CD4-positive, CD25-positive, alpha-beta regulatory T cell (primary cell): ENCODE data around the gene CEP170B. TPM values are rescaled to one million over a fixed set of nuclear protein-coding genes. Genes with fewer than 3 reads are reported as not detected.
"Not testable (repeated sequence)": the region's sequence is repeated elsewhere in the genome, so short reads cannot be mapped to it uniquely, and the experiment has no call there.

Source experiments
- ATAC-seq, 2 donors: fragments of 150-1000 bp; cut with Tn5 transposase; one replicate each; pipeline ENCODE4 v1.10.0; 2021; ENCODE audit warnings: low read depth in 2 of 2, moderate number of reproducible peaks in 2 of 2, moderate library complexity in 1 of 2
- DNase-seq, 3 donors: peaks; one replicate each; pipeline versions ENCODE4 v3.0.0 to v3.0.0-alpha.2; 2012 to 2022; ENCODE audit warnings: mixed read lengths in 1 of 3
- H3K27ac ChIP-seq: one replicate; pipeline ENCODE4 v1.7.0; 2013; ENCODE audit warnings: mild to moderate bottlenecking, low read length; ENCODE audit not compliant: insufficient read depth, poor library complexity, severe bottlenecking
- H3K27me3 ChIP-seq: one replicate; pipeline ENCODE4 v1.7.0; 2013; ENCODE audit warnings: low read length; ENCODE audit not compliant: control insufficient read depth, insufficient read depth
- H3K36me3 ChIP-seq: one replicate; pipeline ENCODE4 v1.7.0; 2013; ENCODE audit warnings: mild to moderate bottlenecking, low read length, moderate library complexity; ENCODE audit not compliant: control insufficient read depth, insufficient read depth
- H3K4me1 ChIP-seq: 2 replicates; pipeline ENCODE4 v1.7.0; 2013; ENCODE audit warnings: mild to moderate bottlenecking, low read length; ENCODE audit not compliant: insufficient read depth, control insufficient read depth, poor library complexity, severe bottlenecking
- H3K4me3 ChIP-seq: one replicate; pipeline ENCODE4 v1.7.0; 2013; ENCODE audit warnings: low read depth, mild to moderate bottlenecking, low read length, moderate library complexity
- H3K9me3 ChIP-seq, 2 experiments: 1 replicate in 1 of 2; 2 replicates in 1 of 2; pipeline ENCODE4 v1.7.0; 2013; ENCODE audit warnings: low read length in 2 of 2, mild to moderate bottlenecking in 1 of 2, moderate library complexity in 1 of 2; ENCODE audit not compliant: control insufficient read depth in 2 of 2
- H3K27ac Mint-ChIP-seq, 3 donors: one replicate each; pipeline ENCODE4 v1.8.0; 2020 to 2022; ENCODE audit warnings: mild to moderate bottlenecking in 3 of 3, mixed read lengths in 3 of 3, moderate library complexity in 2 of 3
- H3K27me3 Mint-ChIP-seq: one replicate; pipeline ENCODE4 v1.8.0; 2022; ENCODE audit warnings: mild to moderate bottlenecking, mixed read lengths
- H3K36me3 Mint-ChIP-seq: one replicate; pipeline ENCODE4 v1.8.0; 2020; ENCODE audit warnings: mixed read lengths
- H3K4me1 Mint-ChIP-seq, 4 donors: one replicate each; pipeline ENCODE4 v1.8.0; 2020 to 2022; ENCODE audit warnings: mixed read lengths in 4 of 4, mild to moderate bottlenecking in 1 of 4
- H3K4me3 Mint-ChIP-seq, 4 donors: one replicate each; pipeline ENCODE4 v1.8.0; 2020 to 2022; ENCODE audit warnings: mild to moderate bottlenecking in 4 of 4, mixed read lengths in 4 of 4, moderate library complexity in 3 of 4
- H3K9me3 Mint-ChIP-seq, 7 donors: one replicate each; pipeline ENCODE4 v1.8.0; 2020 to 2022; ENCODE audit warnings: mixed read lengths in 7 of 7, mild to moderate bottlenecking in 3 of 7, moderate library complexity in 2 of 7
- polyA plus RNA-seq, 4 donors: library from polyadenylated mRNA; unstranded; fragments of 300-500 nt; fragmentation: Illumina TruSeq; gene quantifications; one replicate each; pipeline ENCODE4 v1.2.3, GENCODE V29; 2021
- total RNA-seq: library from RNA; stranded (reverse); gene quantifications from one replicate; pipeline ENCODE4 v1.2.3, GENCODE V29; 2022

Gene CEP170B
- total and polyA plus RNA-seq, 5 donors from 2014 or later = 0.03 to 3.1 TPM; not detected in 3

GRCh38 chr14:104830781-104831180 is 34.3 kb upstream of the CEP170B start:
- no peak overlapping the region for H3K4me3 ChIP-seq
- no peaks in the 10 kb centered on the region for H3K36me3 Mint-ChIP-seq
- H3K27ac ChIP-seq = no peak overlapping the region
- H3K9me3 ChIP-seq = no peaks in the 10 kb centered on the region
- no peak overlapping the region for H3K4me3 Mint-ChIP-seq
- no peak for DNase-seq
- no peak for ATAC-seq
- H3K36me3 ChIP-seq = no peaks in the 10 kb centered on the region
- H3K27me3 Mint-ChIP-seq = peaks cover 19% of the 10 kb centered on the region
- no peak overlapping the region for H3K27ac Mint-ChIP-seq
- peaks cover 0 to 12% (median 6%) of the 10 kb centered on the region in 4 donors for H3K4me1 Mint-ChIP-seq
- peaks cover 16% of the 10 kb centered on the region for H3K4me1 ChIP-seq
- no peaks in the 10 kb centered on the region for H3K27me3 ChIP-seq
- no peaks in the 10 kb centered on the region for H3K9me3 Mint-ChIP-seq

GRCh38 chr14:104836171-104836935 is 28.7 kb upstream of the CEP170B start:
- not testable (repeated sequence) for H3K36me3 Mint-ChIP-seq

DNA sequence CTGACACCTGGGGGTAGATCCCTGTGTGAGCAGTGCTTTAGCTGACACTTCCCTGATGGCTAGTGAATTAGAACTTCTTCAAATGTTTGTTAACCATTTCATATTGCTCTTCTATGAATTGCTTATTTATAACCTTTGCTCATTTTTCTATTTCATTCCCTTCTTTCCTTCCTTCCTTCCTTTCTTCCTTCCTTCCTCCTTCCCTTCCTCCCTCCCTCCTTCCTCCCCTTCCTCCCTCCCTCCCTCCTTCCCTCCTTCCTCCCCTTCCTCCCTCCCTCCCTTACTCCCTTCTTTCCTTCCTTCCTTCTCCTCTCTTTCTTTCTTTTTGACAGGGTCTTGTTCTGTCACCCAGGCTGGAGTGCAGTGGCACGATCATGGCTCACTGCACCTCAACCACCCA is 23.3 kb upstream of the CEP170B start:
- Histone ChIP-seq H3K27me3 (peaks cover 22% of the 10 kb centered on the region), H3K9me3 (no peaks in the 10 kb centered on the region), H3K36me3 (no peaks in the 10 kb centered on the region), H3K4me1 (no peaks in the 10 kb centered on the region), H3K27ac (no peak overlapping the region), H3K4me3 (no peak overlapping the region)
- no peak for ATAC-seq
- DNase-seq = no peak
- H3K27me3 Mint-ChIP-seq = peaks cover 56% of the 10 kb centered on the region
- no peaks in the 10 kb centered on the region for H3K36me3 Mint-ChIP-seq
- H3K4me1 Mint-ChIP-seq = peaks cover 0 to 12% (median 0%) of the 10 kb centered on the region in 4 donors
- H3K4me3 Mint-ChIP-seq = no peak overlapping the region
- no peak overlapping the region for H3K27ac Mint-ChIP-seq
- no peaks in the 10 kb centered on the region for H3K9me3 Mint-ChIP-seq

More at GRCh38 chr14:104836171-104836935, 28.7 kb upstream of the CEP170B start:
- not testable (repeated sequence) for H3K4me3 Mint-ChIP-seq, H3K27ac Mint-ChIP-seq, ATAC-seq, H3K27ac ChIP-seq, H3K27me3 ChIP-seq, H3K36me3 ChIP-seq, H3K4me1 ChIP-seq, DNase-seq, H3K9me3 Mint-ChIP-seq, H3K9me3 ChIP-seq, H3K4me3 ChIP-seq, H3K4me1 Mint-ChIP-seq
- peaks cover 18% of the 10 kb centered on the region for H3K27me3 Mint-ChIP-seq

DNA sequence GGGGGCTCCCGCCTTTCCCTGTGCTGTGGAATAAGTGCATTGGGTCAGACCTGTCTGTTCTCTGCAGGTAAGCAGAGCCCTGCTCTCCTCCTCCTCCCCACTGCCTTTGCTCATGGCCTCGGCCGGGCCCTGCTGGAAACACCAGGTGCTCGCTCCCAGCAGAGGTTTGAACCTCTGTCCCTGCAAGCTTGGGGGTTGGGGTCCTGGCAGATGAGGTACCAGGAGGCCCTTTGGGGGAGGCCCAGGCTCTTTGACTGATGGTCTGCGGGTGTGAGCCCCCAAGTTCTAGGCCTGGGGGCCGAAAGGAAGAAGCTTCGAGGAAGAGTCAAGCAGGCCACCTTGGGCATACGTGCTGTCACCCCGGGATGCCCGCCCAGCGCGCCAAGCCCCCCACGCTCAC is 22.1 kb upstream of the CEP170B start:
- no peaks in the 10 kb centered on the region for H3K9me3 ChIP-seq
- H3K36me3 ChIP-seq = no peaks in the 10 kb centered on the region
- H3K4me3 ChIP-seq = no peak overlapping the region
- DNase-seq = no peak
- no peak overlapping the region for H3K27ac ChIP-seq
- peaks cover 22% of the 10 kb centered on the region for H3K27me3 ChIP-seq
- no peaks in the 10 kb centered on the region for H3K4me1 ChIP-seq
- peaks cover 65% of the 10 kb centered on the region for H3K27me3 Mint-ChIP-seq
- H3K4me1 Mint-ChIP-seq = peaks cover 0 to 12% (median 0%) of the 10 kb centered on the region in 4 donors
- H3K9me3 Mint-ChIP-seq = no peaks in the 10 kb centered on the region
- no peaks in the 10 kb centered on the region for H3K36me3 Mint-ChIP-seq
- ATAC-seq = no peak
- H3K27ac Mint-ChIP-seq = no peak overlapping the region
- H3K4me3 Mint-ChIP-seq = no peak overlapping the region

DNA sequence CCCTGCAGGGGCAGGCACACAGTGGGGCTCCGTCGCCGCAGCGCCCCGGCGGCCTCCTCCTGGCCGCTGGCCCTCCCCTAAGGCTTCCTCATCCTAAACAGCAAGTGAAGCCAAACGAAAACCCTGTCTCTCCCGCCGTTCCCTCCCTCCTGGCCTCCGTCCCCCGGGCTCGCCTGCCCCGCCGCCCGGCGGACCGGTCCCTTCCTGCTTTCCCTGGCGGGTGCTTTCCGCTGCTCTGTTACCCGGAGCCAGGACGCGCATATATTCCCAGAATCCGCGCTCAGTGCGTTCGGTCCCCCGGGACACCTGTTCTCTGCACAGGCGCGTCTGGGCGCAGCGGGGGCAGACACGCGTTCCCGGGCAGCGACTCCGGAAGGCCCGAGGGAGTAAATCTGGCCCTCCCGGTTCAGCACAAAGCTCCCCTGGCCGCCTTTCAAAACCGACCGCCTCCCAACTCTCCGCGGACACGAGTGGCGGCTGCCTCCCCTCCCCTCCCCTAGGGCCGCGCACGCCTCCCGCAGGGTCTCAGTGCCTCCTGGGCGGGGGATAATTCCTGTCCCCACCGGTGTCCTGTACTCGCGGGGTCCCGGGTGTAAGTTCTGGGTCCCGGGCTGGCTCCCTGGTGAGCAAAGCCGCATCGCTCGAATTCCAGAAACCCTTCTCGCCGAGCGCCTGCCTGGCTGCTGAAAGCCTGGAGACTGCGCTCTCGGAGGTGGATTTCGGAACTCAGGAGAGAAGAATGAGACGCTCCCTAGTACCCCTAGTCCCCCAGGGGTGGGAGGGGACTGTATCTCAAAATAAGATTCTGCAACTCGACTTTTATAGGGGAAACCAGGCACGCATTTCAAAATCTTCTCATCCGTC is 21.4 kb upstream of the CEP170B start:
- Histone ChIP-seq H3K36me3 (no peaks in the 10 kb centered on the region), H3K27me3 (peaks cover 22% of the 10 kb centered on the region), H3K27ac (no peak overlapping the region), H3K4me1 (no peaks in the 10 kb centered on the region), H3K9me3 (no peaks in the 10 kb centered on the region), H3K4me3 (no peak overlapping the region)
- Mint-ChIP-seq H3K27me3 (peaks cover 64% of the 10 kb centered on the region), H3K36me3 (no peaks in the 10 kb centered on the region), H3K4me1 (peaks cover 0 to 12% (median 0%) of the 10 kb centered on the region in 4 donors), H3K9me3 (no peaks in the 10 kb centered on the region), H3K27ac (no peak overlapping the region), H3K4me3 (no peak overlapping the region)
- no peak for ATAC-seq
- DNase-seq = no peak

DNA sequence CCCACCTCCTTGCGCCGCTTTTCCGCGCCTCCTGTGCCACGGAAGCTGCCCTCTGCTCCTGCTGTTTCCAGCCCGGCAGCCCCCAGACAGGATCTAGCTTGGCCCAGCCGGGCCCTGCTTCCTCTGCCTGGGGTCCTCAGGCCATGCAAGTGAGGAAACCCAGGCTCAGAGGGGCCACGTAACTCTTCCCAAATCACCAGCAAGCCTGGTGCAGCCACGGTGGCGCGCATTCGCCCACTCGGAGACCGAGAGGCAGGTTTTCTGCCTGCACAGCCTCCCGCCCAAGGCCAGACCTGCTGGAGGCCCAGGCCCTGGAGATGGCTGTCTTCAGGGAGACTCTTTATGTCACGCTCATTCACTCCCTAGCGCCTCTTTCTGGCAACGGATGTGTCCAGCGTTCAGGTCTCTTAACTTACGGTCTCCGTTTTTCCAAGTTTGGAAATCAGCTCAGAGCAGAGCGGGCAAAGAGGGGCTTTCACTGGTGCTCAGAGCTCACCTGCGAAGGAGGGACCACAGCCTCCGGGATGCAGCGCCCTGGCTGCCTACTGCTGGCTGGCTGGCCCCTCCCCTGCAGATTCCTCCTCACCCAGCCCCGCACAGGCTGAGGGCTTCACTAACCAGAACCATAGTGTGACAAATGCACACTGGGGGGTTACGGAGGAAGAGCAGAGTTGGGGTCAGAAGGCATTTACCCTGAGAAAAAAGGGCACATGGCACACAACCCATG is 20.6 kb upstream of the CEP170B start:
- H3K36me3 Mint-ChIP-seq = no peaks in the 10 kb centered on the region
- peaks cover 22% of the 10 kb centered on the region for H3K27me3 ChIP-seq

DNA sequence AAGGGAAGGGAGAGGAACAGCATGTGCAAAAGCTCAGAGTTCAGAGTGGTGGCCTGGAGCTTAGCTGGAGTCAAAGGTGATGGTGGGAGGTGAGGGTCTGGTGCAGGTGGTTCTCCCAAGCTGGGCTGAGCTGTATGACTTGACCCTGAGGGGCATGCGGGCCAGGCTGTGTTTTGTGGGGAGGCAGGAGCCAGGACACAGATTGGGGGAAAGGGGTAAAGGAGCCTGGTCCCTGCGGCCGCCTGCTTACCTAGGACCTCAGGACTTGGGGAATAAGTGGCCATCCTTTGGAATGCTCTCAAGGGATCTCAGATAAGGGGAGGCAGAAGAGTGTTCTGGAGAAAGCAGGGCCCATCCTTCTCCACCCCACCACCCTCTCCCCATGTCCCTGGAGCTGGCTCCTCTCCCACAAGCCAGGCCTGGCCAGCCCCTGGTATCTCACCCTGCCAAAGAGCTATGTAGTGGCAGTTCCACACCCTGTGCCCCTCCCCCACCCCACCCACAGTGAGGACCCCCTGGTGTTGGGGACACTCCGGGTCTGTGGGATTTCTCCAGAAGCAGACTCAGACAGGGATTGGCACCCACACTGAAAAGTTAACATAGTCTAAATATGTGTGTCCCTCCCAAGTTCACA is 19.9 kb upstream of the CEP170B start:
- Mint-ChIP-seq H3K9me3 (no peaks in the 10 kb centered on the region), H3K27ac (no peak overlapping the region), H3K36me3 (no peaks in the 10 kb centered on the region), H3K4me3 (no peak overlapping the region), H3K27me3 (peaks cover 60% of the 10 kb centered on the region), H3K4me1 (peaks cover 0 to 12% (median 0%) of the 10 kb centered on the region in 4 donors)
- no peak for ATAC-seq
- Histone ChIP-seq H3K27me3 (peaks cover 22% of the 10 kb centered on the region), H3K9me3 (no peaks in the 10 kb centered on the region), H3K4me1 (no peaks in the 10 kb centered on the region), H3K4me3 (no peak overlapping the region), H3K27ac (no peak overlapping the region), H3K36me3 (no peaks in the 10 kb centered on the region)
- no peak for DNase-seq

More for the DNA sequence above, 20.6 kb upstream of the CEP170B start:
- Histone ChIP-seq H3K4me3 (no peak overlapping the region), H3K4me1 (no peaks in the 10 kb centered on the region), H3K27ac (no peak overlapping the region), H3K36me3 (no peaks in the 10 kb centered on the region), H3K9me3 (no peaks in the 10 kb centered on the region)
- peaks cover 59% of the 10 kb centered on the region for H3K27me3 Mint-ChIP-seq
- peaks cover 0 to 12% (median 0%) of the 10 kb centered on the region in 4 donors for H3K4me1 Mint-ChIP-seq
- H3K27ac Mint-ChIP-seq = no peak overlapping the region
- no peaks in the 10 kb centered on the region for H3K9me3 Mint-ChIP-seq
- ATAC-seq (no peak), DNase-seq (no peak)
- H3K4me3 Mint-ChIP-seq = no peak overlapping the region
